Epithelial cell of proximal tubule (primary cell): ENCODE data around the gene FHIT. TPM values are rescaled to one million over a fixed set of nuclear protein-coding genes. Genes with fewer than 3 reads are reported as not detected.

ENCODE experiments used
- DNase-seq: peaks from one replicate; pipeline ENCODE4 v3.0.0-alpha.2; 2011; ENCODE audit warnings: low read depth
- H3K4me3 ChIP-seq: 2 replicates; pipeline ENCODE4 v1.5.1; 2011; ENCODE audit warnings: low read depth, mild to moderate bottlenecking, low read length
- total RNA-seq: library from RNA; depleted of rRNA; stranded (reverse); fragments of >200 nt; gene quantifications from 2 replicates; pipeline ENCODE4 v1.2.3, GENCODE V29; 2015
- TF ChIP-seq, protein P1 (sequence below): conservative IDR thresholded peaks from 2 replicates; pipeline ENCODE4 v1.5.1; 2012; ENCODE audit warnings: low read depth, mild to moderate bottlenecking, low read length

FHIT gene
- total RNA-seq, 1 donor from 2014 or later: 3.7 TPM

DNA sequence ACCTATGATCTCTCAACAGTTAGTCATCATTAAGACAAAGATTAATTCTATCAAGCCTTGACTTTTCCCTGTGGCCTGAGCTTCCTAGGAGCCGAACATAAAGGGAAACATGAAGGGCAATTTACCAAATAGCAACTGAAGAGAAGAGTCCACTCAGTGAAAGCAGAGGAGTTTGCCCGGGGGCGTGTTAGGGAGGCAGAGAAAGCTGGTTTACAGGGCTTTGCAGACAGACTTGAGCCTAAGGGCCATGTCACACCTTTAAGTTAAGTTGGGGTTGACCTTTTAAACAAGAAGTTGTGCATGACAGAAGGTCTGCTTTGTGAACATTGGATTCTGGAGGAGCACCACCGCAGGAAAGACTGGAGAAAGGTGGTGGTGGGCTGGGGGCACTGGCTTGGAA, 1499.6 kb downstream of the FHIT start:
- H3K4me3 ChIP-seq: no peak overlapping the region
- no peak for DNase-seq
- TF ChIP-seq, protein P1, sequence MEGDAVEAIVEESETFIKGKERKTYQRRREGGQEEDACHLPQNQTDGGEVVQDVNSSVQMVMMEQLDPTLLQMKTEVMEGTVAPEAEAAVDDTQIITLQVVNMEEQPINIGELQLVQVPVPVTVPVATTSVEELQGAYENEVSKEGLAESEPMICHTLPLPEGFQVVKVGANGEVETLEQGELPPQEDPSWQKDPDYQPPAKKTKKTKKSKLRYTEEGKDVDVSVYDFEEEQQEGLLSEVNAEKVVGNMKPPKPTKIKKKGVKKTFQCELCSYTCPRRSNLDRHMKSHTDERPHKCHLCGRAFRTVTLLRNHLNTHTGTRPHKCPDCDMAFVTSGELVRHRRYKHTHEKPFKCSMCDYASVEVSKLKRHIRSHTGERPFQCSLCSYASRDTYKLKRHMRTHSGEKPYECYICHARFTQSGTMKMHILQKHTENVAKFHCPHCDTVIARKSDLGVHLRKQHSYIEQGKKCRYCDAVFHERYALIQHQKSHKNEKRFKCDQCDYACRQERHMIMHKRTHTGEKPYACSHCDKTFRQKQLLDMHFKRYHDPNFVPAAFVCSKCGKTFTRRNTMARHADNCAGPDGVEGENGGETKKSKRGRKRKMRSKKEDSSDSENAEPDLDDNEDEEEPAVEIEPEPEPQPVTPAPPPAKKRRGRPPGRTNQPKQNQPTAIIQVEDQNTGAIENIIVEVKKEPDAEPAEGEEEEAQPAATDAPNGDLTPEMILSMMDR: no peak

DNA sequence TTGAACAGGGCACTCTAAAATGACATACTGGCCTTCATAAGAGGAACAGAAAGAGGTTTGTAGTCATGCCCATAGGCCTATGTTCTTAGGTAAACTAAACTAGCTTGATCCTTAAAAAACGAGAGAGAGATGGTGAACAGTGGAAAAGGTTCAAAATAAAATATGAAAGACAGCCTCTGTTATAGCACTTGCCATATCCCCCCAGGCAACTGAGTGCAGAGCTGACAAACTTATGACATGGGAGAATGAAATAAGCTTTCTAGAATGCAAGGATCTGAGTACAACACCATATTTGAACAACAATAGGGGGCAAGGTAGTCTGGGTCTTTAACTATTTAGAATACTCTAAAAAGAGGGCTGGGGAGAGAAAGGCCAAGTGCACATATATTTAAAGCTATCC, 1500.9 kb downstream of the FHIT start:
- H3K4me3 ChIP-seq: no peak overlapping the region
- TF ChIP-seq, protein P1: no peak
- DNase-seq: no peak

DNA sequence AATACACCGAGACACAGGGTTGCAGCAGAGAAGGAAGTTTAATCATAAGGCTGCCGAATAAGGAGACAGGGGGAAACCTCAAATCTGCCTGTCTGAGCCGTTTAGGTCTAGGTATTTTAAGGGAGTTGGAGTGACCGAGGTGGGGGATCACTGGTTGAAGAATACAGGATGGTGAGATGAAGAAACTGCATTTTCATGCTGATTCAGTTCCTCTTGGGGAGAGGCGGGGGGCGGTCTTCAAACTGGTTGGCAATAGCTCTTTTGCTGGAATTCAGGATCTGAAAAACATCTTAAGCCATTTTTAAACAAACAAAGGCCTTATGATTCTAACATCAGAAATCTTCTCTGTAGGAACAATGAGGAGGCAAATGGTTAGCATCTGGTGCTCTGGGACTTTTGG, 1502.0 kb downstream of the FHIT start:
- DNase-seq: no peak
- H3K4me3 ChIP-seq: no peak overlapping the region
- TF ChIP-seq, protein P1: no peak

DNA sequence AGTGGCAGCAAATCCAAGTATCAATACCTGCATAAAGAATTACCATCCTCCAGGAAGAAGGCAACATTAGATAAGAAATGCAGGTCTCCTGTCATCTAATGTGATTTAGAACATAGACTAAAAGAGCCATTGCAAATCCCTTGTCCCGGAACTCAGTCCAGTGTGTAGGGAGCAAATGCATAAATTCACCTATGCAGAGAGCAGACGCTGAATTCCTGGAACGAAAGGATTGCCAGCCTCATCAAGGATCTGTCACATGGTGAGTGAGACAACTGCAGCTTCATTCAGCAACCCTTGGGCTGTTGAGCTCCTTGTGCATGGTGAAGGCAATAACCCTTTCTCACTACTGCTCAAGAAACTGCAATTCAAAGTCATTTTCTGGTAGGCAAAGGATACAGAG, 1504.7 kb downstream of the FHIT start:
- TF ChIP-seq, protein P1: no peak
- no peak overlapping the region for H3K4me3 ChIP-seq
- DNase-seq: no peak

DNA sequence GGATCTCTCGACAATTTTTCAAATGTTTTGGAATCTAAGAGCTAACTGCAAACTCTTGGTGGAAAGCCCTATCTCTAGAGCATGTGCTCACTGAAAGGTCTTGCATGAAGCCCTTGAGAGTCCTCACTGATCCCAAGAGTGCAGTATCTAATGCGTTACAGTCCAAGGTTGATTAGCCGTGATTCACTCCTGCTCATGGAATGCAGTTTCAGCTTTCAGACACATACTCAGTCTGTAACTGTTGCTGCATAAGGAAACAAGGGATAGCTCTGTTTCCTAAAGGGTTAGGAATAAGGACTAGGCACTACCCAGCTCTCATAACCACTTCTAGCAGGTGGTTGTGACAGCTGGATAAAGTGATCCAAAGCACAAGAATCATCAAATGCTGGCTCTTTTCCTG, 1514.0 kb downstream of the FHIT start:
- DNase-seq: peak; percentile 15
- no peak overlapping the region for H3K4me3 ChIP-seq
- TF ChIP-seq, protein P1: no peak

DNA sequence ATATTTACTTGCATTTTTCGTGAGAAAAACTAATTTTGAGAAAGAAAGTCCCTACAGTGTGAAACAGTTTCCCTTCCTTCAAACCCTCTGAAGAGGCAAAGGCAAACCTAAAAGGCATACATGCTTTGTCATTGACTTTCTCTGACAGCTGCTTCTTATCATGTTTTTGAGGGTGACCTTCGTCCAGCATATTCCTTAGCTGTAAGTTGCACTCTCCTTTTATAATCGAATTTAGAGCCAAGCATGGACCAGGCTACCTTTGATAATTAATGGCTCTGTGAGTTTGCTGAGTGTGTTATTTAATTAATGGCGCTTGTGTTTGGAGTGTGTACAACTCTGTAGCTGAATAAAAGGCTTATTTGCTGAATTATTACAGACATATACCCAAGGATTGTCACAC, 1517.2 kb downstream of the FHIT start:
- H3K4me3 ChIP-seq: no peak overlapping the region
- TF ChIP-seq, protein P1: no peak
- no peak for DNase-seq

DNA sequence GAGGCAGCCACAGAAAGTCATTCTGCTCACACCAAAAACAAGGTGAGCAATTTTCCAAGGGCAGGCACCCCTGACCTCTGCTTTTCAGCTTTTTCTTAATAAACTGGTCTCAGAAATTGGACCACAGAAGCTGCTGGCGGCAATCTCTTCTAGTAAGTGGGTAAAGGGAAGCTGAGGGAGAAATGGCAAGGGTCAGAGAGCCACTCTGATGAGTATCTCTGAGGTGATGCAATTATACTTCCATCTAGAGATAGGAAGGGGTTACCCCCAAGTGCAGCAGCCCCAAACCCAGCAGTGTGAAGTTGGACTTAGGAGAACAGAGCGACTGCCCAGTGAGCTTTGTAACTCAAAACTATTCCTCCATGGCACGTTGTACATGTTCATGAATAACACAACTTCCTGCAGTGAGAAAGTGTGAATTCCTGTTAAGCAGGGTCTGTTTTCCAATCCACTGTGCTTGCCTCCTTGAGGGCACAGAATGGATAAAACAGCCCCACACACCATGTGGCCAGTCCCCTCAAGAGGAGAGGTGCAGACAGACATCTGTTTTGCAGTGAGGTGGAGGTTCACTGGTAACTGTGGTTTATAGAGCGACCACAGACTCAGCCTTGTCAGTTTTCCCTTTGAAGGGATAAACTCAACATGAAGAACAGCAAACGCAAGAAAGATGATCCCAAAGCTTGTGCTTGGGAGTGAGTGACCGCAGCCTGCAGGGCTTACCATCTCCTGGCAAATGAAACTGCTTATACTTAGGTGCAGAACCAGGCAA, 1518.0 kb downstream of the FHIT start:
- H3K4me3 ChIP-seq: no peak overlapping the region
- TF ChIP-seq, protein P1: no peak
- DNase-seq: no peak
